H9 (cell line): ENCODE measurements around the gene INO80. TPM values are rescaled to one million over a fixed set of nuclear protein-coding genes. Genes with fewer than 3 reads are reported as not detected.
"Not testable (repeated sequence)": the region's sequence is repeated elsewhere in the genome, so short reads cannot be mapped to it uniquely, and the experiment has no call there.

Experiments
- DNase-seq: peaks from one replicate; pipeline ENCODE4 v3.0.0-alpha.2; 2017
- H2AFZ ChIP-seq: one replicate; pipeline ENCODE4 v1.6.1; 2013; ENCODE audit warnings: mild to moderate bottlenecking, low read length, control low read depth, moderate library complexity
- H2AK5ac ChIP-seq: 2 replicates; pipeline ENCODE4 v1.6.1; 2013; ENCODE audit warnings: low read length, control low read depth, mixed read lengths; ENCODE audit not compliant: insufficient read length
- H2BK120ac ChIP-seq: one replicate; pipeline ENCODE4 v1.6.1; 2013; ENCODE audit warnings: low read depth, mild to moderate bottlenecking, low read length, control low read depth, inconsistent platforms; ENCODE audit not compliant: poor library complexity, severe bottlenecking
- H2BK12ac ChIP-seq: 2 replicates; pipeline ENCODE4 v1.6.1; 2013; ENCODE audit warnings: low read length, control low read depth, mixed read lengths, low read depth; ENCODE audit not compliant: insufficient read length
- H2BK15ac ChIP-seq: 2 replicates; pipeline ENCODE4 v1.6.1; 2013; ENCODE audit warnings: low read depth, low read length, control low read depth
- H2BK20ac ChIP-seq: one replicate; pipeline ENCODE4 v1.6.1; 2013; ENCODE audit warnings: low read depth, mild to moderate bottlenecking, low read length, control low read depth, inconsistent platforms; ENCODE audit not compliant: poor library complexity, severe bottlenecking
- H2BK5ac ChIP-seq: 2 replicates; pipeline ENCODE4 v1.6.1; 2013; ENCODE audit warnings: low read length, control low read depth, mixed read lengths; ENCODE audit not compliant: insufficient read length
- H3K14ac ChIP-seq: 2 replicates; pipeline ENCODE4 v1.6.1; 2013; ENCODE audit warnings: low read length, control low read depth; ENCODE audit not compliant: insufficient read depth
- H3K18ac ChIP-seq: 2 replicates; pipeline ENCODE4 v1.6.1; 2013; ENCODE audit warnings: low read depth, mild to moderate bottlenecking, mixed read lengths, low read length, control low read depth; ENCODE audit not compliant: insufficient read length
- H3K23ac ChIP-seq: 2 replicates; pipeline ENCODE4 v1.6.1; 2013; ENCODE audit warnings: low read length, control low read depth, mixed read lengths, low read depth; ENCODE audit not compliant: insufficient read length
- H3K23me2 ChIP-seq: 2 replicates; pipeline ENCODE4 v1.6.1; 2013; ENCODE audit warnings: low read depth, mild to moderate bottlenecking, mixed read lengths, low read length, control low read depth; ENCODE audit not compliant: insufficient read length, poor library complexity, severe bottlenecking
- H3K27ac ChIP-seq: 2 replicates; pipeline ENCODE4 v1.5.1; 2013; ENCODE audit warnings: low read length, control low read depth, mixed read lengths, low read depth; ENCODE audit not compliant: insufficient read length
- H3K27me3 ChIP-seq: 2 replicates; pipeline ENCODE4 v1.6.1; 2013; ENCODE audit warnings: low read length, control low read depth, inconsistent platforms; ENCODE audit not compliant: insufficient read depth
- H3K4ac ChIP-seq: 2 replicates; pipeline ENCODE4 v1.6.1; 2013; ENCODE audit warnings: low read depth, mild to moderate bottlenecking, control low read depth, inconsistent platforms, low read length, moderate library complexity
- H3K4me1 ChIP-seq: 2 replicates; pipeline ENCODE4 v1.6.1; 2013; ENCODE audit warnings: low read length, control low read depth, inconsistent platforms; ENCODE audit not compliant: insufficient read depth
- H3K4me2 ChIP-seq: 2 replicates; pipeline ENCODE4 v1.6.1; 2013; ENCODE audit warnings: low read length, control low read depth, mixed read lengths; ENCODE audit not compliant: insufficient read length, insufficient read depth
- H3K56ac ChIP-seq: 2 replicates; pipeline ENCODE4 v1.6.1; 2013; ENCODE audit warnings: low read depth, mild to moderate bottlenecking, mixed read lengths, low read length, control low read depth; ENCODE audit not compliant: insufficient read length
- H3K79me1 ChIP-seq: 2 replicates; pipeline ENCODE4 v1.6.1; 2013; ENCODE audit warnings: low read depth, mild to moderate bottlenecking, moderate library complexity, low read length, control low read depth, inconsistent platforms; ENCODE audit not compliant: insufficient read depth, poor library complexity, severe bottlenecking
- H3K79me2 ChIP-seq: 2 replicates; pipeline ENCODE4 v1.6.1; 2013; ENCODE audit warnings: low read length, control low read depth, inconsistent platforms; ENCODE audit not compliant: insufficient read depth
- H3K9ac ChIP-seq: 2 replicates; pipeline ENCODE4 v1.6.1; 2013; ENCODE audit warnings: low read length, control low read depth, mixed read lengths; ENCODE audit not compliant: insufficient read length; ENCODE audit errors: extremely low read depth
- H3K9me3 ChIP-seq: one replicate; pipeline ENCODE4 v1.6.1; 2013; ENCODE audit warnings: low read depth, low read length, inconsistent platforms; ENCODE audit not compliant: control insufficient read depth
- H3T11ph ChIP-seq: one replicate; pipeline ENCODE4 v1.6.1; 2013; ENCODE audit warnings: mild to moderate bottlenecking, low read length, control low read depth, inconsistent platforms
- H4K20me1 ChIP-seq: one replicate; pipeline ENCODE4 v1.6.1; 2013; ENCODE audit not compliant: control insufficient read depth, insufficient read length, insufficient read depth
- H4K5ac ChIP-seq: 2 replicates; pipeline ENCODE4 v1.6.1; 2013; ENCODE audit warnings: low read depth, mild to moderate bottlenecking, mixed read lengths, low read length, control low read depth; ENCODE audit not compliant: insufficient read length
- H4K8ac ChIP-seq: replicated peaks from 2 replicates; pipeline ENCODE4 v1.6.1; 2013; ENCODE audit warnings: low read length, control low read depth, mixed read lengths, low read depth; ENCODE audit not compliant: insufficient read length
- H4K91ac ChIP-seq: 2 replicates; pipeline ENCODE4 v1.6.1; 2013; ENCODE audit warnings: low read depth, mild to moderate bottlenecking, moderate library complexity, mixed read lengths, low read length, control low read depth; ENCODE audit not compliant: insufficient read length
- H3K27ac Mint-ChIP-seq, 3 experiments: 2 replicates in 2 of 3; 3 replicates in 1 of 3; pipeline ENCODE4 v1.8.0; 2020 to 2021; ENCODE audit warnings: mixed read lengths in 3 of 3, mild to moderate bottlenecking in 1 of 3, moderate library complexity in 1 of 3
- H3K27me3 Mint-ChIP-seq: 2 replicates; pipeline ENCODE4 v1.8.0; 2021; ENCODE audit warnings: low read depth, mild to moderate bottlenecking, moderate library complexity, mixed read lengths
- H3K36me3 Mint-ChIP-seq, 3 experiments: 2 replicates in 2 of 3; 3 replicates in 1 of 3; pipeline ENCODE4 v1.8.0; 2020 to 2021; ENCODE audit warnings: low read depth in 3 of 3, mixed read lengths in 3 of 3; ENCODE audit not compliant: insufficient read depth in 1 of 3
- H3K4me1 Mint-ChIP-seq, 2 experiments: 2 replicates each; pipeline ENCODE4 v1.8.0; 2020; ENCODE audit warnings: mixed read lengths in 2 of 2
- H3K4me3 Mint-ChIP-seq, 2 experiments: 2 replicates in 1 of 2; 3 replicates in 1 of 2; pipeline ENCODE4 v1.8.0; 2020 to 2021; ENCODE audit warnings: mild to moderate bottlenecking in 2 of 2, mixed read lengths in 2 of 2, moderate library complexity in 1 of 2
- H3K9me3 Mint-ChIP-seq, 2 experiments: 2 replicates in 1 of 2; 3 replicates in 1 of 2; pipeline ENCODE4 v1.8.0; 2020; ENCODE audit warnings: mild to moderate bottlenecking in 2 of 2, mixed read lengths in 2 of 2, moderate library complexity in 1 of 2
- WGBS: extraction: QIAGEN DNeasy Blood & Tissue Kit; methylation state at CpG from one replicate; pipeline ENCODE4 v1.1.7; 2013; ENCODE audit warnings: missing lambda C conversion rate, low lambda C conversion rate, mixed read lengths; ENCODE audit not compliant: insufficient read length; ENCODE audit errors: extremely low coverage; 5-methylcytosine and 5-hydroxymethylcytosine counted together
- total RNA-seq: library from RNA; stranded (reverse); gene quantifications from 2 replicates; pipeline ENCODE4 v1.2.1, GENCODE V29; 2021
- TF ChIP-seq, protein P1 (sequence below): fragments of 200-600 bp; sonication (generic); conservative IDR thresholded peaks from 3 replicates; pipeline ENCODE4 v1.8.0; 2021; ENCODE audit warnings: antibody characterized with exemption, mild to moderate bottlenecking

Gene INO80
- total RNA-seq, 1 experiment from 2014 or later, result 29.2 TPM

GRCh38 chr15:41079717-41080116 is 36.4 kb downstream of the INO80 start:
- Histone ChIP-seq H3K18ac (no peak overlapping the region), H4K8ac (no peak overlapping the region), H3K23ac (no peak overlapping the region), H3K56ac (no peak overlapping the region), H3K4ac (no peak overlapping the region), H3K4me1 (no peaks in the 10 kb centered on the region), H2BK20ac (no peak overlapping the region), H2BK15ac (no peak overlapping the region), H3T11ph (no peak overlapping the region), H2BK120ac (no peak overlapping the region), H2BK12ac (no peak overlapping the region), H3K27me3 (no peaks in the 10 kb centered on the region), H3K9me3 (no peaks in the 10 kb centered on the region), H2BK5ac (no peak overlapping the region), H4K20me1 (no peaks in the 10 kb centered on the region), H3K9ac (no peak overlapping the region), H3K27ac (no peak overlapping the region), H4K5ac (no peak overlapping the region), H3K14ac (no peak overlapping the region), H4K91ac (no peak overlapping the region), H3K4me2 (no peak overlapping the region), H3K23me2 (no peaks in the 10 kb centered on the region), H2AK5ac (no peak overlapping the region), H2AFZ (no peak overlapping the region), H3K79me1 (no peaks in the 10 kb centered on the region), H3K79me2 (no peaks in the 10 kb centered on the region)
- Mint-ChIP-seq H3K9me3 (no peaks in the 10 kb centered on the region), H3K4me3 (no peak overlapping the region), H3K4me1 (no peaks in the 10 kb centered on the region), H3K36me3 (peaks cover 24 to 90% (median 65%) of the 10 kb centered on the region in 3 experiments), H3K27me3 (no peaks in the 10 kb centered on the region), H3K27ac (peak overlapping the region in 2 of 3 experiments; percentile 30 to 63; a peak in 3 of 7 replicates)
- no CpG with 5 or more reads among the region's 8 CpGs for WGBS
- TF ChIP-seq, protein P1, sequence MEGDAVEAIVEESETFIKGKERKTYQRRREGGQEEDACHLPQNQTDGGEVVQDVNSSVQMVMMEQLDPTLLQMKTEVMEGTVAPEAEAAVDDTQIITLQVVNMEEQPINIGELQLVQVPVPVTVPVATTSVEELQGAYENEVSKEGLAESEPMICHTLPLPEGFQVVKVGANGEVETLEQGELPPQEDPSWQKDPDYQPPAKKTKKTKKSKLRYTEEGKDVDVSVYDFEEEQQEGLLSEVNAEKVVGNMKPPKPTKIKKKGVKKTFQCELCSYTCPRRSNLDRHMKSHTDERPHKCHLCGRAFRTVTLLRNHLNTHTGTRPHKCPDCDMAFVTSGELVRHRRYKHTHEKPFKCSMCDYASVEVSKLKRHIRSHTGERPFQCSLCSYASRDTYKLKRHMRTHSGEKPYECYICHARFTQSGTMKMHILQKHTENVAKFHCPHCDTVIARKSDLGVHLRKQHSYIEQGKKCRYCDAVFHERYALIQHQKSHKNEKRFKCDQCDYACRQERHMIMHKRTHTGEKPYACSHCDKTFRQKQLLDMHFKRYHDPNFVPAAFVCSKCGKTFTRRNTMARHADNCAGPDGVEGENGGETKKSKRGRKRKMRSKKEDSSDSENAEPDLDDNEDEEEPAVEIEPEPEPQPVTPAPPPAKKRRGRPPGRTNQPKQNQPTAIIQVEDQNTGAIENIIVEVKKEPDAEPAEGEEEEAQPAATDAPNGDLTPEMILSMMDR, result no peak
- no peak for DNase-seq

GRCh38 chr15:41078879-41079278 is 37.2 kb downstream of the INO80 start:
- H3K4me2 ChIP-seq, H3K4me3 Mint-ChIP-seq, DNase-seq, H3K27me3 Mint-ChIP-seq, H3K9me3 Mint-ChIP-seq, H3K9ac ChIP-seq, H2BK20ac ChIP-seq, H3K14ac ChIP-seq, H2BK12ac ChIP-seq, H3K27ac ChIP-seq, H3T11ph ChIP-seq, H4K20me1 ChIP-seq, H3K27me3 ChIP-seq, H4K8ac ChIP-seq, H2AK5ac ChIP-seq, H2AFZ ChIP-seq, H3K23me2 ChIP-seq, H4K5ac ChIP-seq, H3K4me1 ChIP-seq, H3K9me3 ChIP-seq, H3K79me2 ChIP-seq, H3K4ac ChIP-seq, H4K91ac ChIP-seq, H3K23ac ChIP-seq, H3K56ac ChIP-seq, H2BK120ac ChIP-seq, H2BK5ac ChIP-seq, H3K27ac Mint-ChIP-seq, H3K79me1 ChIP-seq, H2BK15ac ChIP-seq, H3K4me1 Mint-ChIP-seq, H3K18ac ChIP-seq: not testable (repeated sequence)
- peaks cover 27 to 92% (median 68%) of the 10 kb centered on the region in 3 experiments for H3K36me3 Mint-ChIP-seq
- WGBS, result no CpG with 5 or more reads among the region's 5 CpGs
